ENCODE measurements around the gene FURIN.
A peak's percentile ranks its signal among the peaks of the same experiment; 100 is the strongest.
"Not testable (repeated sequence)": the region's sequence is repeated elsewhere in the genome, so short reads cannot be mapped to it uniquely, and the experiment has no call there.

Gene FURIN

DNA sequence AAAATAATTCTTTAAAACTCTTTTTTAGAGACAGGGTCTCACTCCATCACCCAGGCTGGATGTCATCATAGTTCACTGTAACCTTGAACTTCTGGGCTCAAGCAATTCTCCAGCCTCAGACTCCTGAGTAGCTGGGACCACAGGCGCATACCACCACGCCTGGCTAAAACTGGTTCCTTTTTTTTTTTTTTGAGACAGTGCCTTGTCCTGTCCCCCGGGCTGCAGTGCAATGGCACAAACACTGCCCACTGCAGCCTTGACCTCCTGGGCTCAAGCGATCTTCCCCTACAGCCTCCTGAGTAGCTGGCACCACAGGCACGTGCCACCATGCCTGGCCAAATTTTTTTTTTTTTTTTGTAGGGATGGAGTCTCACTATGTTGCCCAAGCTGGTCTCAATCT, 23.7 kb upstream of the FURIN start:
- DNase-seq = no peak

GRCh38 chr15:90845201-90845949, 23.0 kb upstream of the FURIN start:
- peak in 1 of 5 experiments; percentile 83 for DNase-seq

DNA sequence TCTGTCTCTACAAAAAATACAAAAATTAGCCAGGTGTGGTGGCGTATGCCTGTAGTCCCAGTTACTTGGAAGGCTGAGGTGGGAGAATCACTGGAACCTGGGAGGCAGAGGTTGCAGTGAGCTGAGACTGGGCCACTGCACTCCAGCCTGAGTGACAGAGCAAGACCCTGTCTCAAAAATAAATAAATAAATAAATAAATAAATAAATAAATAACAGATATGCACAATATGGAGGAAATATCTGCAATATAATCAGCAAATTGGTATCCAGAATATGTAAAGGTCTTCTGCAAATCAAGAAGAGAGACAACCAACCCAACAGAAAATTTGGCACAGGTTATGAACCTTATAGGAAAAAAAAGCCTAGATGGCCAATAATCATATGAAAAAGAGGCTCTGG, 19.0 kb upstream of the FURIN start:
- DNase-seq = not testable (repeated sequence)

GRCh38 chr15:90851114-90851513, 17.3 kb upstream of the FURIN start:
- DNase-seq = peak in 2 of 5 experiments; percentile 74 to 83

DNA sequence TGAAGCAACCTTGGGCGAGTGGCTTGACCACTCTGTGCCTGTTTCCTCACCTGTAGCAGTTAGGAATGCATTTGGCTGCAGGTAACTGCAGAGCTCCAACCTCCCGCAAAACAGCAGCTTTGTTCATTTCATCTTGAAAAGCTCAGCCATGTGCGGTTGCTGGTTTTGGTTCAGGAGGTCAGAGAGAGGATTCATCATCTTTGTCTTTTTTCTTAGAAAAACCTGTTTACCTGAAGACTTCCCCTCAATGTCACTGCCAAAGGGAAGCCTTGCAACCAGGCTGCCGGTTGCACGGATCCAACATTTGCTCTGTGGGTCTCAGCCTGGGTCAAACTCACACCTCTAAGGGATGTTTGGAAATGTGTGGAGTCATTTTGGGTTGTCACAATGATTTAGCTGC, 16.4 kb upstream of the FURIN start:
- DNase-seq = peak in 1 of 5 experiments; percentile 77

DNA sequence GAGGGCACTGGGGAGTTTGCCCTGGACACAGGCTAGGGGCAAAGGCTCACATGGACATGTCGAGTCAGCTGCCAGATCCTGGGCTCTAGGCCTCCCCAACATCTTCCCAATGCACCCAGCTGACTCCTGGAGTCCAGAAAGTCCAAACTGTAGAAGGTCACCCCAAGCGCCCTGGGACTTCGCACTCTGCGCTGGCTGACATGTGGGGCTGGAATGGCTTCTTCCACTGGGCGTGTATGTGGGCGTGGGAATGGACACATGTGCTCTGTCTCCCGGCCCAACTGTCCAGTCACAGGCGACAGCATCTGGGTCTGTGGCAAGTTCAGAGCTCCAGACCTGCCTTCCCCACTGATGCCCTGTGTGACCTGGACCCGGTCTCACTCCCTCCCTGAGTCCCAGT, 13.2 kb upstream of the FURIN start:
- no peak for DNase-seq

DNA sequence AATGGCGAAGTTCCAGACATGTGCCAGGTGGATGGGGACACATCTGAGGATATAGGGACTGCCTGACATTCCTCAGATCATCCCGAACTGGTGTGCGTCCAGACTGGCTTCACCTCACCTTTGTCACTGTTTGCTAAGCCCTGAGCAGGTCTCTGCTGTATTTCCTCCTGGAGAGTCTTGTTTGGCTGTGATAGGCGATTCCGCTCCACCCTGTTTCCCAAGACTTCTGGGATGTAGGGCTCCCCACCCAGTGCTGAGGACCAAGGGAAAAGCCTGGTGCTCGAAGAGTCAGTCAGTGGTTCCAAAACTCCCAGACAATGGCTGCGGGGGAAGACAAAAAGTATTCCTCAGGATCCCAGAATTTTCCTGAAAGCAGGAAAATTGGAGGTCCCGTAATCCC, 11.1 kb upstream of the FURIN start:
- DNase-seq = no peak

GRCh38 chr15:90857883-90858443, 10.4 kb upstream of the FURIN start:
- DNase-seq = peak in 1 of 5 experiments; percentile 39

DNA sequence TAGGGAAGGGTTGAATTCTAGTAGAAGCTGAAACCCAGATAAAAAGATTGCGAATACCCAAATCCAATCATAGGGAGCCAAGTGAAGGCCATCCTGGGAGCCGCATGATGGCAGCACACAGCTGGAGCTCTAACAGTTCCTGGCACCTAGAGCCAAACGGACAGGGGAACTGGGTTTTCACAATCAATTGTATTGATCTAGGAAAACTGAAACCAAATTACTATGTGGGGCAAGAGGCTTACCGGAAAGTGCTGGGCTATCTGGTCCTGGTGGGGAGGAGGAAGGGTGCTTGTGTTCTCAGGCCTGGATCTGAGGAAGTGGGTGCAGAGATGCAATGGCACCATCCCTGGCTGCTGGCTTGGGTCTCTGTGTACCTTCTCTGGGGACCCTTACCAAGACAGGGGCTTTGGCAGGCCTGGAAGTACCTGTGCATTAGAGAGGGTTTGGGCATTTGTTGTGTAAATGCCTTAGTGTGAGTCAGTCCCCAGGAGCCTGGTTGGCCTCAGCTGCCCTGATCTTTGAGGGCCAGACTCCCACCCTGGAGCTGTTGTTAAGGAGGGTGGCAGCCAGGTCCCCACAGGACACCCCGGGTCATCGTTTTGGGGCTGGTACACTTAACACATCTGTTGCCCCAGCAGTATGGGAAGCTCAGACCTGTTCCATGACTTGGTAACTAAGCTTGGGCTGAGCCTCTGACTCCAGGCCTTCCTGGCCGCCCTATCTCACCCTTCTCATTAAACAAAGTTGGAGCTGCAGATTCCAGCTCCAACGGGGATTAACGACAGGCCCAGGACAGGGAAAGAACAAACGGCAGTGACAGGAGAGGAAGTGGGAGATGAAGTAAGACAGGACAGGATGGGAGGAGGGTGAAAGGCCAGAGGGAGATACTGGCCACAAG, 8.9 kb upstream of the FURIN start:
- DNase-seq = no peak

DNA sequence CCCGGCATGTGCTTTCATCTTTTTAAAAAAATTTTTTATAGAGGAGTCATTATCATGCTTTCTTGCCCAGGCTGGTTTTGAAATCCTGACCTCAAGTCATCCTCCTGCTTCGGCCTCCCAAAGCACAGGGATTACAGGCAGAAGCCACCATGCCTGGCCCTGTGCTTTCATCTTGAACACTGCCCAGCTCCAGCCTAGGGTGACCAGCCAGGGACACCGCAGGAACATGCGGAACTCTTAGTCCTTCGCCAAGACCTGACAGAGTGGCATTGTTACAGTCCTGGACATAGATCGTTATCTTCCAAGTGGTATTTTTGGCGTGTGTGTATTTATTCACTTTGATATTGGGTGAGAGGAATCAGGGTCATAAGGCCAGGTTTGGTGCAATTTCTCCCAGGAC, 7.9 kb upstream of the FURIN start:
- DNase-seq = no peak

GRCh38 chr15:90860942-90861675, 7.3 kb upstream of the FURIN start:
- DNase-seq = no peak

DNA sequence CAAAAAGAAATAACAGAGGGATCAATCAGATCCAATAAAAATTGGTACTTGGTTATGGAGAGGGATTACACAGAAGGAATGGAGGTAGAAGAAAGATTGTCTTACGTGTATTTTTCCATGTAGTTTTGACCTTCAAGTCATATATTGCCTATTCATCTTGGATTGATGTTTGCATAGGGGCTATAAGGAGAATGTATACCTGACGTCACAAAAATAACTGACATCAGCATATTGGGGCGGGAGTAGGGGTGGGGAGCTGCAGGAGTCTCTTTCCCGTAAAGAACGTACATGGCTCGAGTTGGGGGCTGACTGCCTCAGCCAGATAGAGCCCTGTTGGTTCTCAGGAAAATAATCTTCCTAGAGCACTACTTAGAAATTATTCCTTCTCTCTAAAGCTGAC, 5.9 kb upstream of the FURIN start:
- DNase-seq = no peak

DNA sequence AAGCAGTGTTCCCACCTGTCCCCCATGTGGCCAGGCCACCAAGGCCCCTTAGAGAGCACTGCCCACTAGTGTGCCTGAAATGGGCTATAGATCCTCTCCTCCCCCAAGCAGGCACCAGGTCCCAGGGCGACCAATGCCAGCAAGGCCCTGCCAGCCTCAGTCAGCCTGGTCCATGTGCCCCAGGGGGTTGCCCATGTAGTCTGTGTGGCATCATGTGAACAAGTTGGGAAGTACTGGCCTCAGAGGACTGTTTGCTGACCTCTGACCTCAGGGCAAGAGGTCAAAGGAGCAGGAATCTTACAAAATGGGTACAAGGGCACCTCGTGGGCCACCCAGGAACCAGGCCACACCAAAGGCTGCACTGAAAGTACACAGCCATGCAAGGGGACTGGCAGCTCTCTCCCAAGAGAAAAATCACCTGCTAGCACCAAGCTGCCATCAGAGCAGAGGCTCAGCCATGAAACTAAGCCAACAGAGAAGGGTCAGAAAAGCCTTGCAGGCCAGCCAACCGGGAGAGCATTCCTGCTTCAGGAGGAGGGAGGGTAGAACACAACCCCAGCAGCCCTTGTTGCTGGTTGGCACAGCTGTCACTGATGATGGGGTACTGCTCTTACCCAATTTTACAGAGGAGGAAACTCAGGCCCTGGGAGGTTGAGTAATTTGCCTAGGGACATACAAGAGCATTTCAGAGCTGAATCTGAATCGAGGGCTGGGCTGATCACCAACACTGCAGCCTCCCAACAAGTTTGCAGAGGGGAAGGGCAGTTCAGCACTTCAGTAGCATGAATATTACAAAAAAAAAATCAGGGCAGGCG, 5.2 kb upstream of the FURIN start:
- no peak for DNase-seq

- DNase-seq = no peak
Observed at GRCh38 chr15:90863987-90864386, 4.4 kb upstream of the FURIN start.

DNA sequence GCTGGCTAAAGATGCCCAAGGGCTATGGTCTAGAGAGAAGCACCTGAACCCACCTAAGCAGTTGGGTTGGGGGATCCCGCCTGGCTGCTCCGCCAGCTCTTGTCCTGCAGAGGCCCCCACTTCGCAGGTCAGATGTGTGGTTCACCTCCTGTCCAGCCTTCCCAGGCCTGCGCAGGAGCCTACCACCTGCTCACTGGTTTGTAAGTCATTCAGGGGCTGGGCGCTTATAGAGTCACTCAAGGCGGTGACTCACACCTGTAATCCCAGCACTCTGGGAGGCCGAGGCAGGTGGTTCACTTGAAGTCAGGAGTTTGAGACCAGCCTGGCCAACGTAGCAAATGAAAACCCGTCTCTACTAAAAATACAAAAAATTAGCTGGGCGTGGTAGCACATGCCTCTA, 3.9 kb upstream of the FURIN start:
- no peak for DNase-seq

DNA sequence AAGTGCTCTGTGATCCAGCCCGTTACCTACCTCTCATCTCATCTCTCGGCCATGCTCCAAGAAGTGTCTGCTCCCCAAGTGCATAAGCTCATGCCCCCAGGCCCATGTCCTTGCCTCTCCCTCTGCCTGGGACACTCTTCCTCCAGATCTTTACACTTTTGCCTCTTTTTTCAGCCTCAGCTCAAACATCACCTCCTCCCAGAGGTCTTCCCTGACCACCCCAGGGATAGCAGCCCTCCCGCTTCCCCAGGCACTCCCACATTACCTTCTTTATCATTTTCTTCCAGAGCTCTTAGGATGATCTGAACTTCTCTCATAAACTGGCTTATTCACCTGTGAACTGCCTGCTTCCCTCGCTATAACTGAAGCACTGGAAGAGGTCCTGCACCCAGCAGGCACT, 2.7 kb upstream of the FURIN start:
- no peak for DNase-seq

GRCh38 chr15:90866161-90866715, 2.1 kb upstream of the FURIN start:
- no peak for DNase-seq

GRCh38 chr15:90866800-90867199, 1.6 kb upstream of the FURIN start:
- no peak for DNase-seq

DNA sequence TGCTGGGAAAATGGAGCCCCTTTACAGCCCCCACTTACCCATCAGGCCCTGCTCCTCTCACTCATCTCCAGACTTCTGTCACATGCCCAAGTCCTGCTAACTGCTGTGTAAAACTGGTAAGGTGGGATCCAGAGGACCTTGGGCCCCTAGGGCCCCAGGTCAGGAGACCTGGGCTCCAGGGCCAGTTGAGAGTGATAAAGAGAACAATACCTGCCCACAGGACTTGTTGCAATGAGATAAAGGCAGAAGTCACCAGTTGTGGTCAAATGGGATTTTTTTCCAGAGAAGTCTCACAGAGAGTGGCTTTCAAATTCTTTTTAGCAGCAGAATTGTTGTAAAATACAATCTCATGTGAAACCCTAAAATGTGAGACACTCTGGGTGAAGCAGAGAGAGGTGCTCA, 753 bp downstream of the FURIN start:
- no peak for DNase-seq

DNA sequence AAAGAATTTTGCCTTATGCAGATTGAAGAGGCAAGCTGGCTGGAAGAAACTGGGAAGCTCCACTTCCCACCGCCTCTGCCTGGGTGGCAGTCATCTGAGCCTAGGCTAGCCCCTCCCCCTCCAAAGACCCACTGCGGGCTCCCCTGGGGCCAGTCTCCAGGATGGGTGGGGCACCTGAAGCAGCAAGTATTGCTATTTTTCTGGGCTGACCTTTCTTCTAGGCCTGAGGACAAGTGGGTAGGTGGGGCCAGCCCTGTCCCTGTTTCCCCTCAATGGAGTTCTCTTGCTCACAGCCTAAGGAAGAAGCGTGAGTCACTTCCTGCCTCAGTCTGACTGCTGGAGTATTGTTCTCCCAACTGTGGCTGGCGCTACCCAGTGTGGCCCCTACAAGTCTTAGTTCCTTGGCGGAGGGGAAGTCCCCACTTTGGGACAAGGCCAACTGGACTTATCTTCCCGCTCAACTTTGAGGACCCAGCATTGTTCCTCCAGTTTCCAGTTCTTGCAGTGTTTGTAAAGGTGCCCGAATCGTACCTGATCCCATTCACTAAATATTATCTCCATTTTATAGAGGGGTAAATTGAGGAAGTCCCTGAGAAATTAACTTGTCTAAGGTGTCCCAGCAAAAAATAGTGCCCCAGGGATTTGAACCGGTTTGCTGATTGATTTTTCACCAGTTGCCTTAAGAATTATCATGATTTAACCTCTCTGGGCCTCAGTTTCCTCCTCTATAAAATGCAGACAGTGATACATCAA, 1.4 kb downstream of the FURIN start:
- DNase-seq = peak in 2 of 5 experiments; percentile 38 to 55

Data from T-helper 2 cell (primary cell).